Esophagus muscularis mucosa (tissue), 4 donors: ENCODE data around the gene CLCA1. TPM values are rescaled to one million over a fixed set of nuclear protein-coding genes. Genes with fewer than 3 reads are reported as not detected.

Experiments
- DNase-seq: peaks from one replicate; pipeline ENCODE4 v3.0.0-alpha.2; 2017; ENCODE audit errors: extremely low spot score
- H3K27ac ChIP-seq, 4 donors: fragments of 200-600 bp; sonication (generic); replicated peaks in 1 of 4; 1 replicate in 3 of 4; 2 replicates in 1 of 4; pipeline ENCODE4 v1.5.1; 2016 to 2019; ENCODE audit warnings: mild to moderate bottlenecking in 1 of 4
- H3K27me3 ChIP-seq, 4 donors: fragments of 200-600 bp; sonication (generic); one replicate each; pipeline versions ENCODE4 v1.5.1 to v1.6.0; 2016 to 2019
- H3K36me3 ChIP-seq, 4 donors: fragments of 200-600 bp; sonication (generic); one replicate each; pipeline ENCODE4 v1.5.1; 2016 to 2019
- H3K4me1 ChIP-seq, 4 donors: fragments of 200-600 bp; sonication (generic); one replicate each; pipeline ENCODE4 v1.5.1; 2016 to 2019
- H3K4me3 ChIP-seq, 4 donors: fragments of 200-600 bp; sonication (generic); 1 replicate in 2 of 4; 2 replicates in 2 of 4; pipeline ENCODE4 v1.5.1; 2016 to 2019; ENCODE audit warnings: mild to moderate bottlenecking in 4 of 4, moderate library complexity in 1 of 4
- H3K9me3 ChIP-seq, 4 donors: fragments of 200-600 bp; sonication (generic); 1 replicate in 3 of 4; 2 replicates in 1 of 4; pipeline ENCODE4 v1.5.1; 2016 to 2019
- EP300 ChIP-seq: sonication (generic); formaldehyde crosslinking; IDR thresholded peaks from one replicate; pipeline ENCODE4 v1.6.1; 2017; ENCODE audit warnings: antibody characterized with exemption
- POLR2A ChIP-seq: fragments of 450-650 bp; IDR thresholded peaks from one replicate; pipeline ENCODE4 v1.6.1; 2017; ENCODE audit warnings: antibody characterized with exemption, moderate library complexity, mild to moderate bottlenecking, low read depth
- POLR2AphosphoS5 ChIP-seq, 2 donors: sonication (generic); formaldehyde crosslinking; IDR thresholded peaks; one replicate each; pipeline ENCODE4 v1.6.1; 2017; ENCODE audit warnings: antibody characterized with exemption in 2 of 2
- WGBS: methylation state at CpG from one replicate; pipeline ENCODE4 v1.1.5; 2018; 5-methylcytosine and 5-hydroxymethylcytosine counted together
- intact Hi-C: fragments of 100-400 bp; cut with DNase I; formaldehyde crosslinking; loops from one replicate; pipeline ENCODE4 v1.15.1; 2023
- total RNA-seq, 4 donors: library from RNA; depleted of rRNA; stranded (reverse); fragments of >200 nt; gene quantifications; one replicate each; pipeline versions ENCODE4 v1.1.0 to v1.2.1, GENCODE V29; 2016
- TF ChIP-seq, protein P1 (sequence below), 3 experiments: fragments of 200-600 bp in 2 of 3; fragments of 450-650 bp in 1 of 3; sonication (generic) in 2 of 3; IDR thresholded peaks; one replicate each; pipeline ENCODE4 v1.5.1; 2017 to 2019; ENCODE audit warnings: antibody characterized with exemption in 3 of 3, mild to moderate bottlenecking in 2 of 3, moderate library complexity in 1 of 3

The CLCA1 gene
- total RNA-seq, 4 donors from 2014 or later: 0.11 TPM; not detected in 3

DNA sequence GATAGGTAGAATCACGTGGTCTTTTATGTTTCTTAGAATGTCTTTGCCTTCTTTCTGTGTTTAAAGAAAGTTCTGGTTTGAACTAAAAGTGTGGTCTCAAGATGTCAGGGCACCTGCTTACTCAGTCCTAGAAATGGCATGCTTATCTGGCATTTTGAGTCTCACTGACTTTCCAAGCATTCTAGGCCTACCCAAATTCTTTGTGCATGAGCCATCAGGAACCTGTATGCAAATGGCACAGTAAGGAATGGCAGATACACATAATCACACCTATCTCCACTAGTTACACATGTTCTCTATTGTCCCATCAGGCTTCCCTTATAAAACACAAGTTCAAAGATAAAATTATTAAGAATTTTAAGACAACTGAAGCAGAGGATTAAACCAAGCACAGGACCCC, 48.6 kb downstream of the CLCA1 start:
- Histone ChIP-seq H3K4me3 (no peak overlapping the region), H3K36me3 (no peaks in the 10 kb centered on the region), H3K9me3 (no peaks in the 10 kb centered on the region), H3K27me3 (no peaks in the 10 kb centered on the region), H3K27ac (no peak overlapping the region), H3K4me1 (no peaks in the 10 kb centered on the region)
- intact Hi-C loops: no loop called here
- DNase-seq: no peak
- 87% methylated on average over 1 of the region's 1 CpG for WGBS
- TF ChIP-seq EP300 (no peak), POLR2A (no peak), POLR2AphosphoS5 (IDR thresholded peaks at IDR 0.05) (no peak)
- TF ChIP-seq, protein P1, sequence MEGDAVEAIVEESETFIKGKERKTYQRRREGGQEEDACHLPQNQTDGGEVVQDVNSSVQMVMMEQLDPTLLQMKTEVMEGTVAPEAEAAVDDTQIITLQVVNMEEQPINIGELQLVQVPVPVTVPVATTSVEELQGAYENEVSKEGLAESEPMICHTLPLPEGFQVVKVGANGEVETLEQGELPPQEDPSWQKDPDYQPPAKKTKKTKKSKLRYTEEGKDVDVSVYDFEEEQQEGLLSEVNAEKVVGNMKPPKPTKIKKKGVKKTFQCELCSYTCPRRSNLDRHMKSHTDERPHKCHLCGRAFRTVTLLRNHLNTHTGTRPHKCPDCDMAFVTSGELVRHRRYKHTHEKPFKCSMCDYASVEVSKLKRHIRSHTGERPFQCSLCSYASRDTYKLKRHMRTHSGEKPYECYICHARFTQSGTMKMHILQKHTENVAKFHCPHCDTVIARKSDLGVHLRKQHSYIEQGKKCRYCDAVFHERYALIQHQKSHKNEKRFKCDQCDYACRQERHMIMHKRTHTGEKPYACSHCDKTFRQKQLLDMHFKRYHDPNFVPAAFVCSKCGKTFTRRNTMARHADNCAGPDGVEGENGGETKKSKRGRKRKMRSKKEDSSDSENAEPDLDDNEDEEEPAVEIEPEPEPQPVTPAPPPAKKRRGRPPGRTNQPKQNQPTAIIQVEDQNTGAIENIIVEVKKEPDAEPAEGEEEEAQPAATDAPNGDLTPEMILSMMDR (IDR thresholded peaks at IDR 0.05): no peak

DNA sequence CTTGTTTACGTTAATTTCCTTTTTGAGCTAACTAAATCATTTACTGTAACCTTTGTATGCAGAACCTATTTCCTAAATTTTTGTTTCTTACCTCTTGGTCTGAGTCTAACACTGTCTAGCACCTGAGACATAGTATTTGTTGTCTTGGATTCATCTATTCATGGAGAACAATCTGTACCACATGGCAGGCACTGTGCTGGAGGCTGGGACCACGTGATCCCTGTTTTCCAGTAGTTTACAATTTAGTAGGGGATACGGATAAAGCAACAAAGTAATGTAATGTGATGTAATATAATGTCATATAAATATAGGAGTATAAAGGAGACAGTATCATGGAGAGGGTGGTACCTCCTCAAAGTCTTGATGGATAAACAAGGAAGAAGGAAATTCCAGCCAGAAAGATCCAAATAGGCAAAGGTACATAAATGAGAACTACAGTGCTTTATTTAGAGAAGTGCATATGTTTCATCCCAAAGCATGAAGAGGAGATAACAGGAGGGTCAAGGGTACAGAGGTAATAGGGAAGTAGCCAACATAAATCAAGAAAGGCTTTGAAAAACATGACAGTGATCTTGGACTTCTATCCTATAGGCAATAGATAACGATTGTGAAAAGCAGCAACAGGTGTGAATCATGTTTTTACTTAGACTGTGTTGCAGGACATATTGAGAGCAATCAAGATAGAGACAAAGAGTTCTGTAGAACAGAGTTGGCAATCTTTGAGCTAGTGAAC, 52.2 kb downstream of the CLCA1 start:
- Histone ChIP-seq H3K9me3 (no peaks in the 10 kb centered on the region), H3K4me3 (no peak overlapping the region), H3K27me3 (no peaks in the 10 kb centered on the region), H3K36me3 (no peaks in the 10 kb centered on the region), H3K27ac (no peak overlapping the region), H3K4me1 (no peaks in the 10 kb centered on the region)
- TF ChIP-seq, protein P1 (IDR thresholded peaks at IDR 0.05): no peak
- TF ChIP-seq POLR2A: no peak
- TF ChIP-seq EP300: no peak
- TF ChIP-seq POLR2AphosphoS5 (IDR thresholded peaks at IDR 0.05): no peak
- 86% methylated on average over 4 of the region's 4 CpGs for WGBS
- DNase-seq: no peak
- intact Hi-C loops: no loop called here

DNA sequence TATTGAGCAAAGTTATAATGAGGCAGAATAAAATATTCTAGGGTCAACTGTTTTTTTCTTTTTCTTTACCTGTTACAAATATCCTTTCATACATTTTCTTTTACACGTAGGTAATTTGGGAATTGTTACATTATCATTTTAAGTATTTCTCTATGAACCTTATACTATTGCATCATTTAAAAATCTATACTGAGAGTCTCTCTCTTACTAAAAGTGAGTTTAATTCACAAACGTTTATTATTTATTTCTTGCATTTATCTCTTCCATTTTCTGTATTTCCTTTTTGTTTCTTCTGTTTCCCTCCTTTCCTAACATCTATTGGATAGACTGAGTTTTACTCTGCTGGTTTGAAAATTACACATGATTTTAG, 52.8 kb downstream of the CLCA1 start:
- H3K4me3 ChIP-seq: no peak overlapping the region
- intact Hi-C loops: no loop called here
- no peaks in the 10 kb centered on the region for H3K9me3 ChIP-seq
- no peak for DNase-seq
- no peak for TF ChIP-seq POLR2AphosphoS5 (IDR thresholded peaks at IDR 0.05)
- no peak for TF ChIP-seq POLR2A
- TF ChIP-seq, protein P1 (IDR thresholded peaks at IDR 0.05): no peak
- no peak for TF ChIP-seq EP300
- H3K4me1 ChIP-seq: no peaks in the 10 kb centered on the region
- no peaks in the 10 kb centered on the region for H3K27me3 ChIP-seq
- no peaks in the 10 kb centered on the region for H3K36me3 ChIP-seq
- 71% methylated on average over 2 of the region's 2 CpGs for WGBS
- no peak overlapping the region for H3K27ac ChIP-seq

DNA sequence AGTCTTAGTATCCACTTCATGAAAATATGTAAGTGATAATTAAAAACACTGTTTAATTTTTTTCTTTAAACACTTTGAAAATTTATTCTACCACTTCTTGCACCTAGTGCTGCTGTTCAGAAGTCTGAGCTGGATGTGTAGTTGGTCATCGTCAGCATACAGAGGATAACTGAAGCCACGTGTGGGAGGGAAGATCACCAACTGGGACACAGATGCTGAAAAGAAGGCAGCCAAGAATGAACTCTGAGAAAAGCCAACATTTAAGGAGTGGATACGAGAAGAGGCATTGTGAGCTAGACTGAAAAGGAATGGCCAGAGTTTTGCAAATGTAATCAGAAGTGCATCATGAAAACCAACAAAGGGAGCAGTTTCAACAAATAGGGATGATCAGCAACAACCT, 53.5 kb downstream of the CLCA1 start:
- H3K36me3 ChIP-seq: no peaks in the 10 kb centered on the region
- no peaks in the 10 kb centered on the region for H3K9me3 ChIP-seq
- no peaks in the 10 kb centered on the region for H3K27me3 ChIP-seq
- no peak for DNase-seq
- no peak overlapping the region for H3K27ac ChIP-seq
- TF ChIP-seq EP300 (no peak), POLR2AphosphoS5 (IDR thresholded peaks at IDR 0.05) (no peak), POLR2A (no peak)
- H3K4me3 ChIP-seq: no peak overlapping the region
- no peaks in the 10 kb centered on the region for H3K4me1 ChIP-seq
- intact Hi-C loops: no loop called here
- 59% methylated on average over 3 of the region's 3 CpGs for WGBS

DNA sequence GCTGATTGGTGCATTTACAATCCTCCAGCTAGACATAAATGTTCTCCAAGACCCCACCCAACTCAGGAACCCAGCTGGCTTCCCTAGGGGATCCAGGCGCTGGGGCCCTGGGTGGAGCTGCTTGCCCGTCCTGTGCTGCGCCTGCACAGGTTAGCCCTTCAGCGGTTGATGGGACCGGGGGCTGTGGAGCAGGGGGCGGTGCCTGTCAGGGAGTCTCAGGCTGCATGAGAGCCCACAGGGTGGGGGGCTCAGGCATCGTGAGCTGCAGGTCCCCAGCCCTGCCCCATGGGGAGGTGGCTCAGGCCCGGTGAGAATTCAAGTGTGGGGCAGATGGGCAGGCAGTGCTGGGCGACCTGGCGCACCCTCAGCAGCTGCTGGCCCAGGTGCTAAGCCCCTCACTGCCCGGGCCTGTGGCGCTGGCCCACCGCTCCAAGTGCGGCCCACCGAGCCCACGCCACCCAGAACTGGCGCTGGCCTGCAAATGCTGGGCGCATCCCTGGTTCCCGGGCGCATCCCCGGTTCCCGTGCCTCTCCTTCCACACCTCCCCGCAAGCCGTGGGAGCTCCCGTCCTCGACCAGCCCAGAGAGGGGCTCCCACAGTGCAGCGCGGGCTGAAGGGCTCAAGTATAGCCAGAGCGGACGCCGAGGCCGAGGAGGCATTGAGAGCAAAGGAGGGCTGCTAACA, 55.1 kb downstream of the CLCA1 start:
- WGBS: 94% methylated on average over 13 of the region's 32 CpGs
- DNase-seq: no peak
- Histone ChIP-seq H3K36me3 (no peaks in the 10 kb centered on the region), H3K4me1 (no peaks in the 10 kb centered on the region), H3K4me3 (no peak overlapping the region), H3K27me3 (no peaks in the 10 kb centered on the region), H3K27ac (no peak overlapping the region), H3K9me3 (no peaks in the 10 kb centered on the region)
- TF ChIP-seq EP300 (no peak), POLR2AphosphoS5 (IDR thresholded peaks at IDR 0.05) (no peak), POLR2A (no peak)
- TF ChIP-seq, protein P1 (IDR thresholded peaks at IDR 0.05): no peak
- intact Hi-C loops: no loop called here
